GM19324 (cell line): ENCODE measurements around the gene SLC29A4.
A peak's percentile ranks its signal among the peaks of the same experiment; 100 is the strongest.
"Not testable (repeated sequence)": the region's sequence is repeated elsewhere in the genome, so short reads cannot be mapped to it uniquely, and the experiment has no call there.

Source experiments
- ATAC-seq: cut with Tn5 transposase; IDR thresholded peaks from one replicate; pipeline ENCODE4 v1.9.1; 2021; ENCODE audit warnings: mild to moderate bottlenecking, moderate library complexity; ENCODE audit not compliant: unreplicated experiment, low FRiP score

The SLC29A4 gene

GRCh38 chr7:5282543-5283316 is at the start of gene SLC29A4:
Gene SLC29A4, plus strand, starts transcription at chr7:5282943. Its CDS starts 4,874 bp downstream, at chr7:5287817.
- no peak for ATAC-seq

- ATAC-seq = peak; percentile 33
These were observed 47.6 kb upstream of the SLC29A4 start for GRCh38 chr7:5234852-5235831.

GRCh38 chr7:5237286-5237685 is 45.5 kb upstream of the SLC29A4 start:
- no peak for ATAC-seq

GRCh38 chr7:5238500-5238899 is 44.2 kb upstream of the SLC29A4 start:
- no peak for ATAC-seq

GRCh38 chr7:5243261-5243660 is 39.5 kb upstream of the SLC29A4 start:
- ATAC-seq = no peak

- no peak for ATAC-seq
These were observed 34.4 kb upstream of the SLC29A4 start for GRCh38 chr7:5248201-5248885.

GRCh38 chr7:5250787-5251186 is 32.0 kb upstream of the SLC29A4 start:
- ATAC-seq = not testable (repeated sequence)

- not testable (repeated sequence) for ATAC-seq
These were observed 29.2 kb upstream of the SLC29A4 start for GRCh38 chr7:5253529-5253928.

GRCh38 chr7:5254371-5254770 is 28.4 kb upstream of the SLC29A4 start:
- ATAC-seq = not testable (repeated sequence)

- ATAC-seq = no peak
These were observed 26.9 kb upstream of the SLC29A4 start for GRCh38 chr7:5255832-5256231.

GRCh38 chr7:5260530-5261068 is 22.1 kb upstream of the SLC29A4 start:
- not testable (repeated sequence) for ATAC-seq

- ATAC-seq = not testable (repeated sequence)
These were observed 19.7 kb upstream of the SLC29A4 start for GRCh38 chr7:5263066-5263465.

GRCh38 chr7:5265320-5266190 is 17.2 kb upstream of the SLC29A4 start:
- ATAC-seq = no peak

- no peak for ATAC-seq
These were observed 16.3 kb upstream of the SLC29A4 start for GRCh38 chr7:5266191-5267028.

- not testable (repeated sequence) for ATAC-seq
These were observed 14.9 kb upstream of the SLC29A4 start for GRCh38 chr7:5267829-5268228.

- not testable (repeated sequence) for ATAC-seq
These were observed 12.6 kb upstream of the SLC29A4 start for GRCh38 chr7:5269992-5270657.

- ATAC-seq = no peak
These were observed 12.0 kb upstream of the SLC29A4 start for GRCh38 chr7:5270788-5271187.

GRCh38 chr7:5273831-5274405 is 8.8 kb upstream of the SLC29A4 start:
- ATAC-seq = not testable (repeated sequence)
